Brain microvascular endothelial cell (primary cell): ENCODE measurements around the gene NAB2.

Experiments used
- DNase-seq: peaks from one replicate; pipeline ENCODE4 v3.0.0-alpha.2; 2020
- H3K27ac ChIP-seq: fragments of 250-450 bp; sonication (Bioruptor Pico); 2 replicates; pipeline ENCODE4 v1.5.1; 2020; ENCODE audit warnings: mild to moderate bottlenecking, moderate library complexity
- H3K27me3 ChIP-seq: fragments of 250-450 bp; sonication (Bioruptor Pico); replicated peaks from 2 replicates; pipeline ENCODE4 v1.5.1; 2020; ENCODE audit warnings: mild to moderate bottlenecking
- H3K36me3 ChIP-seq: fragments of 250-450 bp; sonication (Bioruptor Pico); replicated peaks from 2 replicates; pipeline ENCODE4 v1.5.1; 2020; ENCODE audit warnings: mild to moderate bottlenecking
- H3K4me3 ChIP-seq: 2 replicates; pipeline ENCODE4 v1.5.1; 2011; ENCODE audit warnings: low read depth, mild to moderate bottlenecking, control low read depth, low read length, moderate library complexity
- CTCF ChIP-seq: IDR thresholded peaks from 2 replicates; pipeline ENCODE4 v1.5.1; 2011; ENCODE audit warnings: low read depth, mild to moderate bottlenecking, moderate library complexity, low read length, control low read depth, inconsistent platforms; ENCODE audit errors: missing control alignments
- in situ Hi-C: cut with HindIII; loops from 2 replicates; pipeline ENCODE4 v1.10.0; 2017; ENCODE audit warnings: low sequenced_read_pairs, low pct_ligation_motif_present

Gene NAB2

GRCh38 chr12:57110104-57111030 lies 21.5 kb downstream of the NAB2 start:
- Histone ChIP-seq H3K4me3 (peak overlapping the region; percentile 74), H3K27ac (peak overlapping the region; percentile 86), H3K27me3 (no peaks in the 10 kb centered on the region), H3K36me3 (peaks cover 19% of the 10 kb centered on the region)
- no peak for DNase-seq
- peak; percentile 1 for TF ChIP-seq CTCF
- in situ Hi-C loops = no loop called here

GRCh38 chr12:57111031-57111734 lies 22.3 kb downstream of the NAB2 start, which contains the start of gene STAT6:
TSS of gene STAT6 (minus strand) at chr12:57111362. CDS start at chr12:57108278, 3,084 bp downstream.
- no peak for TF ChIP-seq CTCF
- Histone ChIP-seq H3K36me3 (peaks cover 11% of the 10 kb centered on the region), H3K27me3 (no peaks in the 10 kb centered on the region), H3K4me3 (peak within 1 kb of the TSS; percentile 74), H3K27ac (peak within 1 kb of the TSS; percentile 86)
- in situ Hi-C loops = no loop called here
- DNase-seq = peak; percentile 90

- no peak for DNase-seq
- Histone ChIP-seq H3K27ac (peak overlapping the region; percentile 86), H3K27me3 (no peaks in the 10 kb centered on the region), H3K4me3 (peak overlapping the region; percentile 28), H3K36me3 (no peaks in the 10 kb centered on the region)
- no peak for TF ChIP-seq CTCF
- in situ Hi-C loops = no loop called here
Measured at GRCh38 chr12:57112492-57113294, 23.8 kb downstream of the NAB2 start.

GRCh38 chr12:57116580-57117281 lies 27.8 kb downstream of the NAB2 start:
- no peak for TF ChIP-seq CTCF
- in situ Hi-C loops = no loop called here
- Histone ChIP-seq H3K27ac (no peak overlapping the region), H3K36me3 (no peaks in the 10 kb centered on the region), H3K4me3 (no peak overlapping the region), H3K27me3 (no peaks in the 10 kb centered on the region)
- DNase-seq = no peak

GRCh38 chr12:57118711-57119271 lies 29.9 kb downstream of the NAB2 start:
- in situ Hi-C loops = no loop called here
- no peaks in the 10 kb centered on the region for H3K27me3 ChIP-seq
- H3K4me3 ChIP-seq = no peak overlapping the region
- DNase-seq = no peak
- no peaks in the 10 kb centered on the region for H3K36me3 ChIP-seq
- no peak overlapping the region for H3K27ac ChIP-seq
- no peak for TF ChIP-seq CTCF
